HEK293 (cell line): ENCODE measurements around the gene TBX1.

ENCODE experiments used
- CTCF ChIA-PET: fragments of 350-600 bp; formaldehyde crosslinking; extraction: SDS; loops from one replicate; lab custom pipeline; 2021; ENCODE audit warnings: antibody characterized with exemption; lab: Yijun Ruan, JAX
- POLR2A ChIA-PET: fragments of 300-600 bp; formaldehyde crosslinking; extraction: SDS; loops from one replicate; lab custom pipeline; 2020; ENCODE audit warnings: antibody characterized with exemption, inconsistent platforms; lab: Yijun Ruan, JAX
- H3K27ac ChIP-seq: fragments of 200-500 bp; sonication (Bioruptor generic); 2 replicates; pipeline ENCODE4 v1.5.1; 2014; ENCODE audit warnings: low read depth, low read length, control low read depth, inconsistent platforms; ENCODE audit errors: extremely low read depth
- H3K36me3 ChIP-seq, 2 experiments: fragments of 200-500 bp in 1 of 2; sonication (Bioruptor generic) in 1 of 2; 1 replicate in 1 of 2; 2 replicates in 1 of 2; pipeline ENCODE4 v1.5.1; 2014 to 2017; ENCODE audit warnings: inconsistent platforms in 2 of 2, low read length in 2 of 2; ENCODE audit not compliant: control insufficient read depth in 2 of 2, insufficient read depth in 1 of 2
- H3K4me1 ChIP-seq: fragments of 200-500 bp; sonication (Bioruptor generic); 2 replicates; pipeline ENCODE4 v1.5.1; 2014; ENCODE audit warnings: mild to moderate bottlenecking, low read length, inconsistent platforms; ENCODE audit not compliant: control insufficient read depth, insufficient read depth
- H3K4me3 ChIP-seq: 2 replicates; pipeline ENCODE4 v1.5.1; 2011; ENCODE audit warnings: low read depth, mild to moderate bottlenecking, control low read depth, low read length, moderate library complexity
- H3K9me3 ChIP-seq: fragments of 200-500 bp; sonication (Bioruptor generic); 2 replicates; pipeline ENCODE4 v1.5.1; 2014; ENCODE audit warnings: low read depth, low read length, inconsistent platforms; ENCODE audit not compliant: control insufficient read depth, insufficient read depth
- EGR2 ChIP-seq: fragments of 450-650 bp; formaldehyde crosslinking; IDR thresholded peaks from 2 replicates; pipeline ENCODE4 v1.5.1; 2016; ENCODE audit warnings: low read depth, missing biosample characterization, missing genetic modification characterization
- HOXA7 ChIP-seq: sonication (generic); formaldehyde crosslinking; IDR thresholded peaks from 2 replicates; pipeline ENCODE4 v1.8.1; 2022; ENCODE audit warnings: missing genetic modification reagents, borderline replicate concordance
- HOXC10 ChIP-seq: sonication (generic); formaldehyde crosslinking; IDR thresholded peaks from 2 replicates; pipeline ENCODE4 v1.8.1; 2023; ENCODE audit warnings: mild to moderate bottlenecking, missing genetic modification reagents
- KLF1 ChIP-seq: fragments of 450-650 bp; formaldehyde crosslinking; IDR thresholded peaks from 2 replicates; pipeline ENCODE4 v1.5.1; 2016; ENCODE audit warnings: missing biosample characterization, missing genetic modification characterization
- WT1 ChIP-seq: fragments of 450-650 bp; formaldehyde crosslinking; IDR thresholded peaks from 2 replicates; pipeline ENCODE4 v1.5.1; 2016; ENCODE audit warnings: missing biosample characterization, missing genetic modification characterization
- YY1 ChIP-seq: fragments of 450-650 bp; formaldehyde crosslinking; IDR thresholded peaks from 2 replicates; pipeline ENCODE4 v1.5.1; 2018; ENCODE audit warnings: missing biosample characterization, missing genetic modification characterization
- YY2 ChIP-seq: fragments of 450-650 bp; formaldehyde crosslinking; IDR thresholded peaks from 2 replicates; pipeline ENCODE4 v1.5.1; 2016; ENCODE audit warnings: missing biosample characterization, missing genetic modification characterization
- ZBTB48 ChIP-seq: fragments of 450-650 bp; formaldehyde crosslinking; IDR thresholded peaks from 2 replicates; pipeline ENCODE4 v1.5.1; 2016; ENCODE audit warnings: missing biosample characterization, missing genetic modification characterization
- ZFHX2 ChIP-seq: fragments of 450-650 bp; formaldehyde crosslinking; conservative IDR thresholded peaks from 2 replicates; pipeline ENCODE4 v1.5.1; 2016; ENCODE audit warnings: missing biosample characterization, missing genetic modification characterization
- ZFP3 ChIP-seq: fragments of 450-650 bp; formaldehyde crosslinking; IDR thresholded peaks from 2 replicates; pipeline ENCODE4 v1.5.1; 2016; ENCODE audit warnings: low read depth, missing biosample characterization, missing genetic modification characterization
- ZNF114 ChIP-seq: fragments of 450-650 bp; formaldehyde crosslinking; IDR thresholded peaks from 2 replicates; pipeline ENCODE4 v1.5.0; 2017; ENCODE audit warnings: missing biosample characterization, missing genetic modification characterization
- ZNF175 ChIP-seq: fragments of 450-650 bp; formaldehyde crosslinking; IDR thresholded peaks from 2 replicates; pipeline ENCODE4 v1.5.1; 2016; ENCODE audit warnings: missing biosample characterization, missing genetic modification characterization
- ZNF274 ChIP-seq, 2 experiments: fragments of 200-500 bp in 1 of 2; fragments of 450-650 bp in 1 of 2; sonication (Bioruptor generic) in 1 of 2; formaldehyde crosslinking in 1 of 2; IDR thresholded peaks; 2 replicates each; pipeline versions ENCODE4 v1.5.1 to v1.6.1; 2014 to 2016; ENCODE audit warnings: borderline replicate concordance in 1 of 2, inconsistent platforms in 1 of 2, low read length in 1 of 2, missing biosample characterization in 1 of 2, missing genetic modification characterization in 1 of 2
- ZNF416 ChIP-seq: fragments of 450-650 bp; formaldehyde crosslinking; IDR thresholded peaks from 2 replicates; pipeline ENCODE4 v1.5.1; 2016; ENCODE audit warnings: missing biosample characterization, missing genetic modification characterization
- ZNF585B ChIP-seq: fragments of 450-650 bp; formaldehyde crosslinking; IDR thresholded peaks from 2 replicates; pipeline ENCODE4 v1.5.1; 2016; ENCODE audit warnings: missing biosample characterization, missing genetic modification characterization
- ZNF621 ChIP-seq: fragments of 450-650 bp; formaldehyde crosslinking; IDR thresholded peaks from 2 replicates; pipeline ENCODE4 v1.5.1; 2017; ENCODE audit warnings: missing biosample characterization, missing genetic modification characterization
- TF ChIP-seq, protein P1 (sequence below): fragments of 450-650 bp; formaldehyde crosslinking; IDR thresholded peaks from 2 replicates; pipeline ENCODE4 v1.5.1; 2017; ENCODE audit warnings: missing biosample characterization, mild to moderate bottlenecking, missing genetic modification characterization, moderate library complexity
- TF ChIP-seq, protein P2 (sequence below): fragments of 450-650 bp; formaldehyde crosslinking; IDR thresholded peaks from 2 replicates; pipeline ENCODE4 v1.5.1; 2017; ENCODE audit warnings: missing biosample characterization, missing genetic modification characterization
- TF ChIP-seq, protein P3 (sequence below): fragments of 450-650 bp; formaldehyde crosslinking; IDR thresholded peaks from 2 replicates; pipeline ENCODE4 v1.5.1; 2016; ENCODE audit warnings: missing biosample characterization, missing genetic modification characterization
- TF ChIP-seq, protein P4 (sequence below): fragments of 450-650 bp; formaldehyde crosslinking; IDR thresholded peaks from 2 replicates; pipeline ENCODE4 v1.5.1; 2016; ENCODE audit warnings: missing biosample characterization, missing genetic modification characterization
- TF ChIP-seq, protein P5 (sequence below): fragments of 450-650 bp; formaldehyde crosslinking; IDR thresholded peaks from 2 replicates; pipeline ENCODE4 v1.5.1; 2017; ENCODE audit warnings: missing biosample characterization, missing genetic modification characterization

The TBX1 gene

DNA sequence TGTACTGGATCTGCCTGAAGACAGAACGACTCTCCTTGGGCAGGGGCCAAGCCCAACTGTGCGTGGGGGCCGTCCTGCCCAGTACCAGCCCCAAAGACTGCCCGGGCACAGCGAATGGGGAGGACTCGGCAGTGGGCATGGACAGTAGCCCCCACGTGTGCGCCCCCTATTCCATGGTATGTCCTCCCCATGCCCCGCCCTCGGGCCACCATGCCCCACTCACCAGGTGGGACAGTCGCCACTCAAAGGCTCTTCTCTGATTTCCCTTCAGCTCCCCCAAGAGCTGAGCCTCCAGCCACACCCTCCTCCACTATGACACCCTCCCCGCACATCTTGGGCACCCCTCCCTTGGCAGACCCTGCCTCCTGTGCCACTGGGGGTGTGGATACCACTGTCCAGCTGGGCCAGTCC is 50.6 kb downstream of the TBX1 start:
- CTCF ChIA-PET, result interaction anchor here (2.1 kb wide), 1 partner anchor 81 kb away, joined by 7 read pairs; no protein-coding TSS in a partner anchor
- Histone ChIP-seq H3K36me3 (peaks cover 0 to 17% of the 10 kb centered on the region in 2 experiments; a peak in 1 of 3 replicates), H3K4me1 (peaks cover under 1% of the 10 kb centered on the region), H3K9me3 (no peaks in the 10 kb centered on the region), H3K4me3 (no peak overlapping the region), H3K27ac (no peak overlapping the region)
- POLR2A ChIA-PET, result interaction anchor here (0.6 kb wide), 1 partner anchor 83 kb away, joined by 6 read pairs; no protein-coding TSS in a partner anchor
- TF ChIP-seq KLF1 (0 out of 2 replicates have a peak, but pooled peaks have one; percentile 43), ZFP3 (tag by site-specific recombination) (no peak), HOXC10 (CRISPR knock-in tag) (no peak)
- TF ChIP-seq, protein P1, sequence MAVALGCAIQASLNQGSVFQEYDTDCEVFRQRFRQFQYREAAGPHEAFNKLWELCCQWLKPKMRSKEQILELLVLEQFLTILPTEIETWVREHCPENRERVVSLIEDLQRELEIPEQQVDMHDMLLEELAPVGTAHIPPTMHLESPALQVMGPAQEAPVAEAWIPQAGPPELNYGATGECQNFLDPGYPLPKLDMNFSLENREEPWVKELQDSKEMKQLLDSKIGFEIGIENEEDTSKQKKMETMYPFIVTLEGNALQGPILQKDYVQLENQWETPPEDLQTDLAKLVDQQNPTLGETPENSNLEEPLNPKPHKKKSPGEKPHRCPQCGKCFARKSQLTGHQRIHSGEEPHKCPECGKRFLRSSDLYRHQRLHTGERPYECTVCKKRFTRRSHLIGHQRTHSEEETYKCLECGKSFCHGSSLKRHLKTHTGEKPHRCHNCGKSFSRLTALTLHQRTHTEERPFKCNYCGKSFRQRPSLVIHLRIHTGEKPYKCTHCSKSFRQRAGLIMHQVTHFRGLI (tag by site-specific recombination), result 0 out of 2 replicates have a peak, but pooled peaks have one; percentile 18

DNA sequence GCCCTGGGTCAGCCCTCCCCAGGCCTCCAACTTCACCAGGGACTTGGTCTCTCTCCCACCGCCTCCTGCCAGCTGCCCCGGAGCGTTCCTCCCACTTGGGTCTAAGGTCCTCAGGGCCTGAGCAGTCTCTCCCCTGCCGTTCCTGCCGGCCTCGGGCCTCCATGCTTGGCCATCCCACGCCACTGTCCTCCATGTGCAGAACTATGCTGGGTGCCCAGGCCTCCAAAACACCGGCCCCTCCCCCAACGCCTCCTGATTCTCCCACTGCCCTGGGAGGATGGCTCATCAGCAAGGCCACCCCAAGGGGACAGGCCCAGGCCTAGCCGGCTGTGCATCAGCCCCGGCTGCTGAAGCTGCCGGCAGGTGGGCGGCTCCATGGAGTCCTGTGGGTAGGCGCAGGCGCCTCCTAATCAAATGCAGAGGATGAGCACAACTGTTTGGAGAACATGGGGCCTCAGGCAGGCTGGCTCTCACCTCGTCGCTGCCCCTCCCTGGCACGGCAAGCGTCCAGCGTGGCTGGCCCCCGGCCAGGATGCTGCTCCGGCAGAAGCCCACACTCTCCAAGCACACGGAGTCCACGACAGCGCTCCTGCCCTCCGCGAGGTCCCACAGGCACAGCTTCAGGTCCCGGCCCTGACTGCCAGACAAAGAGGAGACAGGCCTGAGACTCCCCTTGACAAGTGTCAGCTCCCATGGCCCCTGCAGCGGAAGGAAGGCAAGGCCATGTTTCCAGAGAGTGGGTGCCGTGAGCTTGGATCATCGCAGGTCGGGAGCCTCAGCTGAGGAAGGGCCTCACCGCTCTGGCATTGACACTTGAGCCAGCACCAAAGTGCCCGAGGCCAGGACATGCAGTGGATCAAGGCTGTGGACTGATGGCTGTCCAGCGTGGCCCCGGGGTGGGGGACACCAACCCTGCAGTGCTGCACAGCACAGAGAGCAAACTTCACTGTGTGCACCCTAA is 51.5 kb downstream of the TBX1 start:
- Histone ChIP-seq H3K9me3 (no peaks in the 10 kb centered on the region), H3K4me3 (no peak overlapping the region), H3K4me1 (no peaks in the 10 kb centered on the region), H3K36me3 (peaks cover 0 to 17% of the 10 kb centered on the region in 2 experiments; a peak in 1 of 3 replicates)
- ChIA-PET POLR2A (interaction anchor here (0.6 kb wide), 1 partner anchor 82 kb away, joined by 6 read pairs; no protein-coding TSS in a partner anchor), CTCF (interaction anchor here (2.1 kb wide), 1 partner anchor 82 kb away, joined by 7 read pairs; no protein-coding TSS in a partner anchor)
- peak; percentile 91 for TF ChIP-seq EGR2
- TF ChIP-seq, protein P2, sequence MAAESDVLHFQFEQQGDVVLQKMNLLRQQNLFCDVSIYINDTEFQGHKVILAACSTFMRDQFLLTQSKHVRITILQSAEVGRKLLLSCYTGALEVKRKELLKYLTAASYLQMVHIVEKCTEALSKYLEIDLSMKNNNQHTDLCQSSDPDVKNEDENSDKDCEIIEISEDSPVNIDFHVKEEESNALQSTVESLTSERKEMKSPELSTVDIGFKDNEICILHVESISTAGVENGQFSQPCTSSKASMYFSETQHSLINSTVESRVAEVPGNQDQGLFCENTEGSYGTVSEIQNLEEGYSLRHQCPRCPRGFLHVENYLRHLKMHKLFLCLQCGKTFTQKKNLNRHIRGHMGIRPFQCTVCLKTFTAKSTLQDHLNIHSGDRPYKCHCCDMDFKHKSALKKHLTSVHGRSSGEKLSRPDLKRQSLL (tag by site-specific recombination), result no peak
- TF ChIP-seq ZFHX2 (tag by site-specific recombination), result peak; percentile 86
- no peak for TF ChIP-seq ZNF621
- TF ChIP-seq, all 188 proteins: peak for 2
- no peak overlapping the region for H3K27ac ChIP-seq

DNA sequence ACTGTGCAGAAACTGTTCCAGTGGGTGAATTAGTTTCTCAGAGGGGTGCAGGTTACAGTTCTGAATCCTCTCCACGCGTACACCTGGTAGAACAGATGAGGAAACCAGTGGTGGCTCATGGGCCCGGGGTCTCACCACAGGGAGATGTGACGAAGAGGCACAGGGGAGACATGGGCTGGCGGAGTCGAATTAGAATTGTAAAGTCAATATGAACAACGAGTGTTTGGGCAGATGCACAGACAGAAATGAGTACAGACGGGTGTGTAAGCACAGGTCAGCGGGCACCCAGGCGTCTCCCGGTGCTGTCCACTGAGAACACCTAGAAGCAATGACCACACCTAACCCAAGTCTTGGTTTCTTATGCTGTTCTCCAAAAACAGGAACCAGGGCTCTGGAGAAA is 52.3 kb downstream of the TBX1 start:
- CTCF ChIA-PET, result no interaction called here
- Histone ChIP-seq H3K9me3 (no peaks in the 10 kb centered on the region), H3K27ac (no peak overlapping the region), H3K4me3 (no peak overlapping the region), H3K4me1 (no peaks in the 10 kb centered on the region), H3K36me3 (peaks cover 0 to 17% of the 10 kb centered on the region in 2 experiments; a peak in 1 of 3 replicates)
- POLR2A ChIA-PET, result no interaction called here
- TF ChIP-seq ZNF274 (IDR thresholded peaks at IDR 0.05; ENCODE audit: low read length) (no peak), ZNF274 (tag by site-specific recombination; IDR thresholded peaks at IDR 0.05; ENCODE audit: borderline replicate concordance) (no peak), HOXA7 (no peak), ZNF114 (no peak), ZBTB48 (tag by site-specific recombination) (no peak), ZNF585B (tag by site-specific recombination) (no peak), WT1 (tag by site-specific recombination) (no peak), YY1 (no peak), ZNF416 (no peak), EGR2 (no peak), YY2 (no peak), ZNF175 (tag by site-specific recombination) (no peak)
- TF ChIP-seq, protein P3, sequence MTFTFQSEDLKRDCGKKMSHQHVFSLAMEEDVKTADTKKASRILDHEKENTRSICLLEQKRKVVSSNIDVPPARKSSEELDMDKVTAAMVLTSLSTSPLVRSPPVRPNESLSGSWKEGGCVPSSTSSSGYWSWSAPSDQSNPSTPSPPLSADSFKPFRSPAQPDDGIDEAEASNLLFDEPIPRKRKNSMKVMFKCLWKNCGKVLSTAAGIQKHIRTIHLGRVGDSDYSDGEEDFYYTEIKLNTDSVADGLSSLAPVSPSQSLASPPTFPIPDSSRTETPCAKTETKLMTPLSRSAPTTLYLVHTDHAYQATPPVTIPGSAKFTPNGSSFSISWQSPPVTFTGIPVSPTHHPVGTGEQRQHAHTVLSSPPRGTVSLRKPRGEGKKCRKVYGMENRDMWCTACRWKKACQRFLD, result no peak
- TF ChIP-seq, protein P4, sequence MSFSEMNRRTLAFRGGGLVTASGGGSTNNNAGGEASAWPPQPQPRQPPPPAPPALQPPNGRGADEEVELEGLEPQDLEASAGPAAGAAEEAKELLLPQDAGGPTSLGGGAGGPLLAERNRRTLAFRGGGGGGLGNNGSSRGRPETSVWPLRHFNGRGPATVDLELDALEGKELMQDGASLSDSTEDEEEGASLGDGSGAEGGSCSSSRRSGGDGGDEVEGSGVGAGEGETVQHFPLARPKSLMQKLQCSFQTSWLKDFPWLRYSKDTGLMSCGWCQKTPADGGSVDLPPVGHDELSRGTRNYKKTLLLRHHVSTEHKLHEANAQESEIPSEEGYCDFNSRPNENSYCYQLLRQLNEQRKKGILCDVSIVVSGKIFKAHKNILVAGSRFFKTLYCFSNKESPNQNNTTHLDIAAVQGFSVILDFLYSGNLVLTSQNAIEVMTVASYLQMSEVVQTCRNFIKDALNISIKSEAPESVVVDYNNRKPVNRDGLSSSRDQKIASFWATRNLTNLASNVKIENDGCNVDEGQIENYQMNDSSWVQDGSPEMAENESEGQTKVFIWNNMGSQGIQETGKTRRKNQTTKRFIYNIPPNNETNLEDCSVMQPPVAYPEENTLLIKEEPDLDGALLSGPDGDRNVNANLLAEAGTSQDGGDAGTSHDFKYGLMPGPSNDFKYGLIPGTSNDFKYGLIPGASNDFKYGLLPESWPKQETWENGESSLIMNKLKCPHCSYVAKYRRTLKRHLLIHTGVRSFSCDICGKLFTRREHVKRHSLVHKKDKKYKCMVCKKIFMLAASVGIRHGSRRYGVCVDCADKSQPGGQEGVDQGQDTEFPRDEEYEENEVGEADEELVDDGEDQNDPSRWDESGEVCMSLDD (tag by site-specific recombination), result no peak
- TF ChIP-seq, protein P5, sequence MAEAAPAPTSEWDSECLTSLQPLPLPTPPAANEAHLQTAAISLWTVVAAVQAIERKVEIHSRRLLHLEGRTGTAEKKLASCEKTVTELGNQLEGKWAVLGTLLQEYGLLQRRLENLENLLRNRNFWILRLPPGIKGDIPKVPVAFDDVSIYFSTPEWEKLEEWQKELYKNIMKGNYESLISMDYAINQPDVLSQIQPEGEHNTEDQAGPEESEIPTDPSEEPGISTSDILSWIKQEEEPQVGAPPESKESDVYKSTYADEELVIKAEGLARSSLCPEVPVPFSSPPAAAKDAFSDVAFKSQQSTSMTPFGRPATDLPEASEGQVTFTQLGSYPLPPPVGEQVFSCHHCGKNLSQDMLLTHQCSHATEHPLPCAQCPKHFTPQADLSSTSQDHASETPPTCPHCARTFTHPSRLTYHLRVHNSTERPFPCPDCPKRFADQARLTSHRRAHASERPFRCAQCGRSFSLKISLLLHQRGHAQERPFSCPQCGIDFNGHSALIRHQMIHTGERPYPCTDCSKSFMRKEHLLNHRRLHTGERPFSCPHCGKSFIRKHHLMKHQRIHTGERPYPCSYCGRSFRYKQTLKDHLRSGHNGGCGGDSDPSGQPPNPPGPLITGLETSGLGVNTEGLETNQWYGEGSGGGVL (tag by site-specific recombination), result no peak
